Testis (tissue), 5 donors: ENCODE results near the gene CUL1. TPM values are rescaled to one million over a fixed set of nuclear protein-coding genes. Genes with fewer than 3 reads are reported as not detected.

Experiments
- DNase-seq: peaks from one replicate; pipeline ENCODE4 v3.0.0-alpha.2; 2019
- H3K27ac ChIP-seq, 2 donors: fragments of 200-600 bp; sonication (generic); one replicate each; pipeline ENCODE4 v1.5.1; 2019
- H3K27me3 ChIP-seq: fragments of 200-600 bp; sonication (generic); one replicate; pipeline ENCODE4 v1.5.1; 2019
- H3K36me3 ChIP-seq: fragments of 200-600 bp; sonication (generic); one replicate; pipeline ENCODE4 v1.5.1; 2017; ENCODE audit warnings: low read depth; ENCODE audit errors: missing control alignments
- H3K4me1 ChIP-seq: fragments of 200-600 bp; sonication (generic); one replicate; pipeline ENCODE4 v1.5.1; 2019
- H3K4me3 ChIP-seq, 2 donors: fragments of 200-600 bp; sonication (generic); one replicate each; pipeline ENCODE4 v1.5.1; 2017 to 2019
- H3K9me3 ChIP-seq: fragments of 200-600 bp; sonication (generic); one replicate; pipeline ENCODE4 v1.5.1; 2017
- POLR2A ChIP-seq: fragments of 450-650 bp; IDR thresholded peaks from one replicate; pipeline ENCODE4 v1.6.1; 2017; ENCODE audit warnings: antibody characterized with exemption, mild to moderate bottlenecking, moderate library complexity
- WGBS, 2 donors: methylation state at CpG; one replicate each; pipeline ENCODE4 v1.1.5; 2018; 5-methylcytosine and 5-hydroxymethylcytosine counted together
- intact Hi-C: fragments of 100-400 bp; cut with DNase I; formaldehyde crosslinking; loops from one replicate; pipeline ENCODE4 v1.15.1; 2023; ENCODE audit warnings: low total_unique reads
- long read RNA-seq, 2 donors: transcript quantifications; one replicate each; lab custom pipeline, GENCODE V29; 2026
- polyA plus RNA-seq: library from polyadenylated mRNA; stranded (reverse); fragments of 350-450 nt; fragmentation: Illumina TruSeq; extraction: RNeasy Lipid Tissue Mini Kit (QIAGEN cat#74804); gene quantifications from one replicate; pipeline ENCODE4 v1.2.3, GENCODE V29; 2014; ENCODE audit warnings: low read depth, low replicate concordance; ENCODE audit not compliant: insufficient read depth
- total RNA-seq, 2 donors: library from RNA; depleted of rRNA; stranded (reverse); fragments of >200 nt; gene quantifications; one replicate each; pipeline ENCODE4 v1.2.3, GENCODE V29; 2016
- TF ChIP-seq, protein P1 (sequence below), 3 experiments: fragments of 450-650 bp in 2 of 3; fragments of 200-600 bp in 1 of 3; sonication (generic) in 1 of 3; IDR thresholded peaks; one replicate each; pipeline ENCODE4 v1.5.1; 2016 to 2019; ENCODE audit warnings: antibody characterized with exemption in 3 of 3, mild to moderate bottlenecking in 2 of 3, moderate library complexity in 1 of 3

CUL1 gene
- 100 to 1,000 TPM; 151 to 161 TPM for total RNA-seq
- polyA plus RNA-seq: 206 TPM
- long read RNA-seq, donor 1, transcript CUL1-201 (22 exons, 3,064 nt): major isoform, 22 of 34 reads
- long read RNA-seq, donor 1, partial matches to known transcripts: 9 of 34 reads
- long read RNA-seq, donor 1, other reads (novel, unspliced or antisense): 0 of 34 reads
- long read RNA-seq, donor 2, transcript CUL1-201 (22 exons, 3,064 nt): major isoform, 6 of 8 reads
- long read RNA-seq, donor 2, partial matches to known transcripts: 0 of 8 reads
- long read RNA-seq, donor 2, other reads (novel, unspliced or antisense): 0 of 8 reads

DNA sequence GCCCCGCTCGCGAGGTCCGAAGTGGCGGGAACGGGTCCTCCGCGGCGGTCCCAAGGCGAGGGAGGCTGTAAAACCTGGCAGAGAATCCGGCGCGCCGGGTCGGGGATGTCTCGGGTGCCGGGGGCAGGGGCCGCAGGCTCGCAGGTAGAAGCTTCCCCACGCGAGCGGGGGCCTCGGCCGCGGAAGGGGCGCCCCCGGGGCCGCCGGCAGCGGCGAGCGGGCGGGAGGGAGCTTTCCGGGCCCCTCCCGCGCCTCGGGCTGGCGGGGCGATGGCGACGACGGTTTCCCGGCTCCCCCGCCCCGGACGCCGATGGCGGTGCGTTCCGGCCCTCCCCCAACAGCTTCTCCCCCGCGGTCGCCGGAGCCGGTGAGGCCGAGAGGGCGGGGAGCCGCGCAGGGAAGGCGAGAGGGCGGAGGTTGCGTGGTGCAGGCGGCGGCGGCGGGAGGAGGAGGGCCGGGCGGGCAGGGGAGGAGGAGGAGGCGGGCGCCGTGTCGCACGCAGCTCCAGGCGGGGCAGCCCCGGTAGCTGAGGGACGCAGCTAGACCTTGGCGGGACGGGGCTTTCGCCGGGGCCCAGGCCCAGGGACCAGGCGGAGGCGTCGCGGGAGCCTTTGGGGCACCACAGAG, at the start of gene CUL1:
Gene CUL1 (plus strand): TSS at position 507 of the 627 bp plus-strand sequence. CDS start 31,220 bp downstream, outside the sequence.
- no peaks in the 10 kb centered on the region for H3K27me3 ChIP-seq
- DNase-seq: peak; percentile 86
- TF ChIP-seq, protein P1, sequence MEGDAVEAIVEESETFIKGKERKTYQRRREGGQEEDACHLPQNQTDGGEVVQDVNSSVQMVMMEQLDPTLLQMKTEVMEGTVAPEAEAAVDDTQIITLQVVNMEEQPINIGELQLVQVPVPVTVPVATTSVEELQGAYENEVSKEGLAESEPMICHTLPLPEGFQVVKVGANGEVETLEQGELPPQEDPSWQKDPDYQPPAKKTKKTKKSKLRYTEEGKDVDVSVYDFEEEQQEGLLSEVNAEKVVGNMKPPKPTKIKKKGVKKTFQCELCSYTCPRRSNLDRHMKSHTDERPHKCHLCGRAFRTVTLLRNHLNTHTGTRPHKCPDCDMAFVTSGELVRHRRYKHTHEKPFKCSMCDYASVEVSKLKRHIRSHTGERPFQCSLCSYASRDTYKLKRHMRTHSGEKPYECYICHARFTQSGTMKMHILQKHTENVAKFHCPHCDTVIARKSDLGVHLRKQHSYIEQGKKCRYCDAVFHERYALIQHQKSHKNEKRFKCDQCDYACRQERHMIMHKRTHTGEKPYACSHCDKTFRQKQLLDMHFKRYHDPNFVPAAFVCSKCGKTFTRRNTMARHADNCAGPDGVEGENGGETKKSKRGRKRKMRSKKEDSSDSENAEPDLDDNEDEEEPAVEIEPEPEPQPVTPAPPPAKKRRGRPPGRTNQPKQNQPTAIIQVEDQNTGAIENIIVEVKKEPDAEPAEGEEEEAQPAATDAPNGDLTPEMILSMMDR (IDR thresholded peaks at IDR 0.05): no peak
- H3K27ac ChIP-seq: peak within 1 kb of the TSS; percentile 99
- peak within 1 kb of the TSS; percentile 96 to 98 for H3K4me3 ChIP-seq
- intact Hi-C loops: no loop called here
- no peaks in the 10 kb centered on the region for H3K9me3 ChIP-seq
- 0% methylated on average over 84 of the region's 84 CpGs; no CpG with 5 or more reads in 1 of the 2 donors for WGBS, 2 donors
- H3K4me1 ChIP-seq: peaks cover 19% of the 10 kb centered on the region
- H3K36me3 ChIP-seq: no peaks in the 10 kb centered on the region

GRCh38 chr7:148650232-148650858, 48.4 kb upstream of the CUL1 start:
- no peaks in the 10 kb centered on the region for H3K36me3 ChIP-seq
- WGBS, 2 donors: 69 to 82% methylated on average over 4 of the region's 4 CpGs
- no peaks in the 10 kb centered on the region for H3K27me3 ChIP-seq
- intact Hi-C loops: loop anchor here (10.0 kb wide), 1 partner anchor 56 kb away; the partner anchor contains the start of gene C7orf33
- no peak for DNase-seq
- H3K9me3 ChIP-seq: no peaks in the 10 kb centered on the region
- no peak overlapping the region for H3K27ac ChIP-seq
- H3K4me1 ChIP-seq: no peaks in the 10 kb centered on the region
- TF ChIP-seq POLR2A: no peak
- TF ChIP-seq, protein P1 (IDR thresholded peaks at IDR 0.05): no peak
- no peak overlapping the region for H3K4me3 ChIP-seq

- Histone ChIP-seq H3K36me3 (no peaks in the 10 kb centered on the region), H3K27me3 (no peaks in the 10 kb centered on the region), H3K27ac (no peak overlapping the region), H3K4me3 (no peak overlapping the region), H3K4me1 (no peaks in the 10 kb centered on the region), H3K9me3 (no peaks in the 10 kb centered on the region)
- DNase-seq: no peak
- intact Hi-C loops: loop anchor here (10.0 kb wide), 1 partner anchor 58 kb away; the partner anchor contains the start of gene C7orf33
- TF ChIP-seq, protein P1 (IDR thresholded peaks at IDR 0.05): no peak
Observed at GRCh38 chr7:148652773-148653172, 45.9 kb upstream of the CUL1 start.

DNA sequence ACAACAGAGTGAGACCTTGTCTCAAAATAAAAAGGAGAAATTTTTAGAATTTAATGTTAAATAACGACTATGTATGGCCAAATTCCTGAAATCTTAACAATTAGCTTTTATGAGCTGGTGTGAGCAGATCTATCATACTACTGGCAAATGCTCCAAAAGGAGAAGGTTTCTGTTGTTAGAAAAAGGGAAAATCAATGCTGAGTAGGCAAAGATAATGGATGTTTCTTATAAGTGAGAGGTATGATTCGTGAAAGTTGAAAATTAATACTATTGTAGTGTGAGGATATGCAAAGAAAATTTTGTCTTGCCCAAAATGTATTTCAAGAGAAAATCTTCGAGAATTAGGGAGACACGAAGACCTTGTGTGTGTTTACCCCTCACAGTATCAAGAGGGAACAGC, 40.8 kb upstream of the CUL1 start:
- Histone ChIP-seq H3K4me3 (no peak overlapping the region), H3K27me3 (no peaks in the 10 kb centered on the region), H3K27ac (no peak overlapping the region), H3K9me3 (no peaks in the 10 kb centered on the region), H3K36me3 (no peaks in the 10 kb centered on the region), H3K4me1 (no peaks in the 10 kb centered on the region)
- TF ChIP-seq, protein P1 (IDR thresholded peaks at IDR 0.05): no peak
- TF ChIP-seq POLR2A: no peak
- WGBS, 2 donors: 84 to 86% methylated on average over 4 of the region's 4 CpGs
- intact Hi-C loops: loop anchor here (10.0 kb wide), 1 partner anchor 63 kb away; the partner anchor contains the start of gene C7orf33
- no peak for DNase-seq
